HG03439 (cell line): ENCODE data around the gene PAIP2B.
"Not testable (repeated sequence)": the region's sequence is repeated elsewhere in the genome, so short reads cannot be mapped to it uniquely, and the experiment has no call there.

Experiments used
- ATAC-seq: cut with Tn5 transposase; IDR thresholded peaks from one replicate; pipeline ENCODE4 v1.9.1; 2021; ENCODE audit warnings: mild to moderate bottlenecking, moderate library complexity; ENCODE audit not compliant: unreplicated experiment

The PAIP2B gene

DNA sequence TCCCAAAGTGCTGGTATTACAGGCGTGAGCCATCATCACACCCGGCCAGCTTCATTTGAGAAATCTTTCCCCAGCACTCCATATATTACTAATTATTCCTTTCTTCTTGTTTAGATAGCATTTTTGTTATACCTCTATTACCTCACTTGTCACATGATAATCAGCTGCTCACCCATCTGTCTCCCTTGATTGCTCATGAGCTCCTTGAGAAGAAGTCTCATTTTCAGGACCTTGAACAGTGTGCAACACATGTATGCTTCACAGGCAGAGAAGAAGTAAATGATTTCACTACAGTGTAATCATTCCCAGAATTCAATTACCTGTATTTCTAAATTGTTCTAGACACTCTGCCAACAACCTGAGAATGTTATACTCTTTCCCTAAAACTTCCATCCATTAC, 6.2 kb downstream of the PAIP2B start:
- no peak for ATAC-seq

- ATAC-seq = no peak
Measured at GRCh38 chr2:71216501-71216900, 10.4 kb downstream of the PAIP2B start.

- no peak for ATAC-seq
Measured at GRCh38 chr2:71215447-71215846, 11.5 kb downstream of the PAIP2B start.

DNA sequence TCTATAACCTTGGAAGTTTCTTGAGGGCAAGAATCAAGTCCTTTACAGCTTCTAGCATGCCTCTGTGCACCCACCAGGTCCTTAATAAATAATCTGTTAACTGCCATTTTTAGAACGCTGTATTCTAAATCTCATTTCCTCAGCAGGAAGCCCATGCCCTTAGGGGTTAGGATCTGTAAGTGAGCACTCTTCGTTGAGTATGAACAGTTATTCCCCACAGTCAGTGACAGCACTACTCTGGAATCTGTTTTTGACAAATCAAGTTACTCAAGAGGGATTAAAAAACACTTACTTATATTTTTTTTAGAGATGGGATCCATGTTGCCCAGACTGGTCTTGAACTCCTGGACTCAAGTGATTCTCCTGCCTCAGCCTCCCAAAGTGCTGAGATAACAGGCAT, 14.6 kb downstream of the PAIP2B start:
- no peak for ATAC-seq

- no peak for ATAC-seq
Measured at GRCh38 chr2:71210292-71210691, 16.6 kb downstream of the PAIP2B start.

DNA sequence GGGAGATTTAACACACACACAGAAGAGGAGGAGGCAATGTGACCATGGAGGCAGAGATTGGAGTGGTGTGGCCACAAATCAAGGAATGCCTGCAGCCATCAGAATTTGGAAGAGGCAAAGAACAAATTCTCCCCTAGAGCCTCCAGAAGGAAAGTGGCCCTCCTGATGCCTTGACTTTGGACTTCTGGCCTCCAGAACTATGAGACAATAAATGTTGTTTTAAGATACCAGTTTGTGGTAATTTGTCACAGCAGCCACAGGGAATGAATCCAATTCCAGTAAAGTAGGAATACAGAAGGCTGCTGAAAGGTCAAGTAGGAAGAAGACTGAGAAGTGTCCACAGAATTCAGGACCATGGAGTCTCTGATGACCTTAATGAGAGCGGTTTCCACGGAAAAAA, 18.1 kb downstream of the PAIP2B start:
- ATAC-seq = no peak

DNA sequence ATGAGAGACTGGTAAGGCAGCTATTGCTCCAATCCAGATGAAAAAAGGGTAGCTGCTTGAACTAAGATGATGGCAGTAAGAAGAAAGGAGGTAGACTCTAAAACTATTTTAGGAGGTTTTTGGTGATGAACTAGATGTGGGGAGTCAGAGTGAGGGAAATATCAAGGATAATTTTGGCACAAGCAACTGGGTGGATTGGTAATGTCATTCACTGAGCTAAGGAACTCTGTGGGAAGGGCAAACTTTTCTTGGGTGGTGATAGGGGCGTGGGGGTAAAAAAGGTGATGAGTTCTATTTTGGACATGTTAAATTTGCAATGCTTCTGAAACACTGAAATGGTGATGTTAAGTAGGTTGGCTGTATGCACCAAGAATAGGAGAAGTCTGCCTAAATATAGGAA, 19.3 kb downstream of the PAIP2B start:
- ATAC-seq = no peak

GRCh38 chr2:71206271-71206670, 20.6 kb downstream of the PAIP2B start:
- ATAC-seq = no peak

DNA sequence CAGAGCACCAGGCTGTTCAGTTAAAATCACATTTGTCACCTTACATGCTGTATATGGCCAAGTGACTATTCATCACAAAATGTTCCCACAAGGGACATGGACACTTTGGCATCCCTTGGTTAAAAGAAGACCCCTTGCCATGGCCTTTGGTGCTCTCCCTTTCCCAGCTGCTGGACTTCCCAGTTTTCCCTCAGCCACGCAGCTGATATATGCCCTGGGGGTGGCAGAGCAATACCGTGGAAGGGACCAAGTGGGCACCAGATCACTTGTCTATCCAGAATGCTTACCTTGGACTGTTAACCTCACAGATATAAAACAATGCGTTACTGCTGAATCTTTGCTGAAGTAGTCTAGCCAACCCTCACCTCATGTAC, 35.3 kb downstream of the PAIP2B start:
- ATAC-seq = no peak

GRCh38 chr2:71190656-71191569, 36.0 kb downstream of the PAIP2B start:
- ATAC-seq = no peak

GRCh38 chr2:71187589-71187988, 39.3 kb downstream of the PAIP2B start:
- ATAC-seq = no peak

GRCh38 chr2:71186973-71187372, 39.9 kb downstream of the PAIP2B start:
- ATAC-seq = no peak

DNA sequence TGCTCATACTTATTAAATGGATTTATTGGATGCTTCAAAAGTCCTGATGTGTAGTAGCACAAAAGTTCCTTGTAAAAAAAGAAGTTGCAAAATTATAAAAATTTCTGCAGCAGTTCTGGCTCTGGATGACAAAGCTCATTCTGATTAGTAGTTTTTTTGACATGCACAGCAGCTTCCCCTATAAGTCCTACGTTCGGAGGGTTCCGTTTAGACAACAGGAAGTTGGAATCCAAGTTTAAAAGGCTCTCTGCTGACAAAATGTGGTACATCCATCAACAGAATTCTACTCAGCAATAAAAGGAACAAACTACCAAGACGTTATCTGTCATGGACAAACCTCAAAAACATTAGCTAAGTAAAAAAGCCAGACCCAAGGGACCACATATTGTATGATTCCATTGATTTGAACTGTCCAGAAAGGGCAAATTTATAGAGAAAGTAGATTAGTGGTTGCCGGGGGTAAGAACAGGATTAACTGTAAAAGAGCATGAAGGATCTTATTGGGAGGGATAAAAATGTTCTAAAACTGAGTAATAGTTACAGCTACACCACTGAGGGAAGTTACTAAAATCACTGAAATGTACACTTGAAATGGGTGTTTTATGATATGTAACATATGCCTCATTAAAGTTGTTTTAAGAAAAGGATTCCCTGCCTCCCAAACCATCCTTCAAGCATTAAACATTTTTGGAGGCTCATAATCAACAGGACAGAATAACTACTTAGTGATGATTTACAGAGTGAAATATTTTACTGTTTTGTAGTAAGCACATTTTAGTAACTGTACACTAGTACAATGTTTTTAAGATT, 43.4 kb downstream of the PAIP2B start:
- ATAC-seq = not testable (repeated sequence)

DNA sequence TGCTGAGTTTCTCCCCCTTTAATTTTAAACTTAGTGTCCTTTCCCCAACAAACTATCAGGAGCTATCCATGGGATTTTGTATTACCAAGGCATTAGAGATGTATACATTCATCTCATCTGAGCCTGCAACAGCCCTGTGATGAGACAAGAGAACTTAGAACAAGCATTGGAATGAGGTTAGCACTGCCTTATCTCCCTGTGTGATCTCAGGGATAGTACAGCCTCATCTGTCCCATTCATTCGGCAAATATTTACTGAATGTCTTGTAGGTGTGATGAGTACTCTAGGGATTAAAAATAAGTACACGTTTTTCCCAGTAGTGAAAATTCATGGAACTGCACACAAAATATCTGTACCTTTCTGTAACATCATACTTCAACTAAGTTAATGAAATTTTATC, 45.6 kb downstream of the PAIP2B start:
- ATAC-seq = no peak

GRCh38 chr2:71178836-71179235, 48.1 kb downstream of the PAIP2B start:
- not testable (repeated sequence) for ATAC-seq

DNA sequence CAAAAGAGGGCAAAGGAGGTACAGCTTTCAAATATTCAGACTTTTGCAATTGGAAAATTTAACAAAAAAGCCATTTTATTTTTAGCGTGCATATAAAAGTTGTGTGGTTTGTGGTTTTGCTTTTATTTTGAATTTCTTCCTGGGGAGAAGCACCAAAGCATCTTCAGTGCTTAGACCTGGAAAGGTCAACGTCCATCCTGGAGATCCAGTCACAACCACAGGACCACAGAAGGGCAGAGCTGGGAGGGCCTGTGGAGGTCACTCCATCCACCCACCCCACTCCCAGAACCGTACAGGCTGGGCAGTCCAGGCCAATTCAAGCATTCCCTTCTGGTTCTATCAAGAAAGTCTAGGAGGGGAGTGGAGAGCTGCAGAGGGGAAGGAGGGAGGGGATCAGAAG, 52.7 kb downstream of the PAIP2B start:
- ATAC-seq = no peak

DNA sequence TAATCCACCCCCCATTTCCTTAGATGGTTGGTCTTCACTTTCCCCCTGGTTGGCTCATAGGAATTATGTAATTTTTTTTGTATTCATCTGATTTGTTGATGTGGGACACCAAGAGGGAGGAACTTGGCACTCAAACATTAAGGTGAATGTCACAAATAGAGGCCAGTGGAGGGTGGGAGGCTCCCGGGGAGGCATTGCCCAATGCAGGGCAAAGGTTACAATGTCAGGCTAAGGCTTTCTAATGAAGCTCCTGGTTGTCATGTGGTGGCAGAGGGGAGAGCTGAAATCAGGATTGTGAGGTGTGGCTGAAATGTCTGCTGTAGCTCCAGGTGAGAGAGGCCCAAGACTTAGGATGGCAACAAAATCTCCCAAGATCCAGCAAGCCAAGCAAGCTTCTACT, 53.8 kb downstream of the PAIP2B start:
- ATAC-seq = no peak

DNA sequence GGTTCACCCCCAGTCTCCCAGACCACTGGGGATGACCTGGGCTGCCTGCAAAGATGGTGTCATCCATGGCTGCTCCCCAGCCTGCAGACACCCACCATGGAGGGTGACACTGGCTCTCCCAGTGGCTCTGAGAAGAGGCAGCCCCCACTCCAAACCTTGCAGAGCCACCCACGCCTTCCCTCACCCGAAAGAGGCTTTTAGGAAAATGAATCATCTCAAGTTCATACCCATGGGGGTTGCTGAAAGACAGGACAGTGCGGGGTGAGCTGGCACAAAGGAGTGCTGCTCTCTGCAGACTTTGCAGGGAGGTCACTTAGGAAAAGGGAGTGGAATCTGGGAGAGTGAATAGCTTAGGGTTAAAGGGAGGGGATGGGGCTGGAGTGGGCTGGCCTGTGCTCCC, 60.1 kb downstream of the PAIP2B start:
- ATAC-seq = no peak

- no peak for ATAC-seq
Measured at GRCh38 chr2:71157124-71157793, 69.6 kb downstream of the PAIP2B start.

GRCh38 chr2:71156573-71156972, 70.3 kb downstream of the PAIP2B start:
- no peak for ATAC-seq

GRCh38 chr2:71155846-71156245, 71.1 kb downstream of the PAIP2B start:
- ATAC-seq = no peak

DNA sequence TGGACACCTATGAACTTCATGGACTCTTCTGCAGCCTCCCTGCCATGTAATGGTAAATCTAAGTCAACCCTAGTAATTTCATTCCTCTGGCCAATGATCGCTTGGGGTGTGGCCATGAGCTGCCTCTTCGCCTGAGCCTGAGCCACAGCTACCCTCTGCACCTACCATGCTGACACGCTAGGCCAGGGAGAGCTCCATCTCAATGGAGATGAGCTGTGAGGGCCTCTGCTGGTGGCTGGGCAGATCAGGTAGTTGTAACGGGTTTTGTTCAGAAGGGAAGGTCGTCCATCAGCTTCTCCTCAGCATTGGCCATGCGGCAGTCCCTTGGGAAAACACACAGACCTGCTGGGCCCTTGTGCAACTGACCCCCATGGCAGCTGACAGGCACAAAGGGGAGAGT, 72.1 kb downstream of the PAIP2B start:
- peak; percentile 73 for ATAC-seq
